HEK293 (cell line): ENCODE data around the gene MRNIP.

ENCODE experiments used
- CTCF ChIA-PET: fragments of 350-600 bp; formaldehyde crosslinking; extraction: SDS; loops from one replicate; lab custom pipeline; 2021; ENCODE audit warnings: antibody characterized with exemption; lab: Yijun Ruan, JAX
- POLR2A ChIA-PET: fragments of 300-600 bp; formaldehyde crosslinking; extraction: SDS; loops from one replicate; lab custom pipeline; 2020; ENCODE audit warnings: antibody characterized with exemption, inconsistent platforms; lab: Yijun Ruan, JAX
- H3K27ac ChIP-seq: fragments of 200-500 bp; sonication (Bioruptor generic); 2 replicates; pipeline ENCODE4 v1.5.1; 2014; ENCODE audit warnings: low read depth, low read length, control low read depth, inconsistent platforms; ENCODE audit errors: extremely low read depth
- H3K36me3 ChIP-seq, 2 experiments: fragments of 200-500 bp in 1 of 2; sonication (Bioruptor generic) in 1 of 2; 1 replicate in 1 of 2; 2 replicates in 1 of 2; pipeline ENCODE4 v1.5.1; 2014 to 2017; ENCODE audit warnings: inconsistent platforms in 2 of 2, low read length in 2 of 2; ENCODE audit not compliant: control insufficient read depth in 2 of 2, insufficient read depth in 1 of 2
- H3K4me1 ChIP-seq: fragments of 200-500 bp; sonication (Bioruptor generic); 2 replicates; pipeline ENCODE4 v1.5.1; 2014; ENCODE audit warnings: mild to moderate bottlenecking, low read length, inconsistent platforms; ENCODE audit not compliant: control insufficient read depth, insufficient read depth
- H3K4me3 ChIP-seq: 2 replicates; pipeline ENCODE4 v1.5.1; 2011; ENCODE audit warnings: low read depth, mild to moderate bottlenecking, control low read depth, low read length, moderate library complexity
- H3K9me3 ChIP-seq: fragments of 200-500 bp; sonication (Bioruptor generic); 2 replicates; pipeline ENCODE4 v1.5.1; 2014; ENCODE audit warnings: low read depth, low read length, inconsistent platforms; ENCODE audit not compliant: control insufficient read depth, insufficient read depth
- GLI2 ChIP-seq: fragments of 450-650 bp; formaldehyde crosslinking; IDR thresholded peaks from 2 replicates; pipeline ENCODE4; 2017; ENCODE audit warnings: missing biosample characterization, missing genetic modification characterization, low read depth, borderline replicate concordance
- KLF9 ChIP-seq: fragments of 450-650 bp; formaldehyde crosslinking; IDR thresholded peaks from 2 replicates; pipeline ENCODE4 v1.5.1; 2016; ENCODE audit warnings: missing biosample characterization, missing genetic modification characterization, low read depth
- PRDM10 ChIP-seq: fragments of 450-650 bp; formaldehyde crosslinking; IDR thresholded peaks from 2 replicates; pipeline ENCODE4 v1.5.1; 2016; ENCODE audit warnings: missing biosample characterization, missing genetic modification characterization
- TCF7L2 ChIP-seq: IDR thresholded peaks from 2 replicates; pipeline ENCODE4 v1.6.1; 2011; ENCODE audit warnings: low read depth, mild to moderate bottlenecking, inconsistent platforms, low read length, moderate library complexity, borderline replicate concordance
- YY2 ChIP-seq: fragments of 450-650 bp; formaldehyde crosslinking; IDR thresholded peaks from 2 replicates; pipeline ENCODE4 v1.5.1; 2016; ENCODE audit warnings: missing biosample characterization, missing genetic modification characterization
- ZNF121 ChIP-seq: fragments of 450-650 bp; formaldehyde crosslinking; IDR thresholded peaks from 2 replicates; pipeline ENCODE4 v1.5.1; 2016; ENCODE audit warnings: missing biosample characterization, missing genetic modification characterization
- ZNF133 ChIP-seq: fragments of 450-650 bp; formaldehyde crosslinking; IDR thresholded peaks from 2 replicates; pipeline ENCODE4 v1.5.1; 2016; ENCODE audit warnings: missing biosample characterization, missing genetic modification characterization
- ZNF140 ChIP-seq: fragments of 450-650 bp; formaldehyde crosslinking; IDR thresholded peaks from 2 replicates; pipeline ENCODE4 v1.5.1; 2016; ENCODE audit warnings: missing biosample characterization, missing genetic modification characterization
- ZNF175 ChIP-seq: fragments of 450-650 bp; formaldehyde crosslinking; IDR thresholded peaks from 2 replicates; pipeline ENCODE4 v1.5.1; 2016; ENCODE audit warnings: missing biosample characterization, missing genetic modification characterization
- ZNF302 ChIP-seq: fragments of 450-650 bp; formaldehyde crosslinking; IDR thresholded peaks from 2 replicates; pipeline ENCODE4 v1.5.1; 2016; ENCODE audit warnings: missing biosample characterization, missing genetic modification characterization, low read depth
- ZNF354C ChIP-seq: fragments of 450-650 bp; formaldehyde crosslinking; IDR thresholded peaks from 2 replicates; pipeline ENCODE4 v1.5.1; 2016; ENCODE audit warnings: missing biosample characterization, missing genetic modification characterization, low read depth, borderline replicate concordance
- ZNF391 ChIP-seq: fragments of 450-650 bp; formaldehyde crosslinking; IDR thresholded peaks from 2 replicates; pipeline ENCODE4 v1.5.1; 2016; ENCODE audit warnings: low read depth, missing biosample characterization, missing genetic modification characterization, borderline replicate concordance
- ZNF404 ChIP-seq: fragments of 450-650 bp; formaldehyde crosslinking; IDR thresholded peaks from 2 replicates; pipeline ENCODE4 v1.5.1; 2017; ENCODE audit warnings: missing biosample characterization, missing genetic modification characterization
- ZNF514 ChIP-seq: fragments of 450-650 bp; formaldehyde crosslinking; IDR thresholded peaks from 2 replicates; pipeline ENCODE4 v1.5.1; 2016; ENCODE audit warnings: missing biosample characterization, missing genetic modification characterization
- ZNF621 ChIP-seq: fragments of 450-650 bp; formaldehyde crosslinking; IDR thresholded peaks from 2 replicates; pipeline ENCODE4 v1.5.1; 2017; ENCODE audit warnings: missing biosample characterization, missing genetic modification characterization
- ZNF623 ChIP-seq: fragments of 450-650 bp; formaldehyde crosslinking; IDR thresholded peaks from 2 replicates; pipeline ENCODE4 v1.5.1; 2016; ENCODE audit warnings: missing biosample characterization, missing genetic modification characterization
- ZNF76 ChIP-seq: fragments of 450-650 bp; formaldehyde crosslinking; IDR thresholded peaks from 2 replicates; pipeline ENCODE4; 2016; ENCODE audit warnings: low read depth, missing biosample characterization, missing genetic modification characterization, borderline replicate concordance
- ZSCAN16 ChIP-seq: fragments of 450-650 bp; formaldehyde crosslinking; IDR thresholded peaks from 2 replicates; pipeline ENCODE4 v1.5.1; 2016; ENCODE audit warnings: missing biosample characterization, missing genetic modification characterization
- TF ChIP-seq, protein P1 (sequence below): fragments of 450-650 bp; formaldehyde crosslinking; optimal IDR thresholded peaks from 2 replicates; pipeline ENCODE3; 2016; ENCODE audit warnings: missing biosample characterization, mild to moderate bottlenecking, missing genetic modification characterization
- TF ChIP-seq, protein P2 (sequence below): fragments of 450-650 bp; formaldehyde crosslinking; IDR thresholded peaks from 2 replicates; pipeline ENCODE4 v1.5.1; 2016; ENCODE audit warnings: missing biosample characterization, missing genetic modification characterization

MRNIP gene

GRCh38 chr5:179886190-179886911 lies 27.7 kb upstream of the MRNIP start:
- POLR2A ChIA-PET = no interaction called here
- H3K9me3 ChIP-seq = no peaks in the 10 kb centered on the region; the same call in 1 of the 2 replicates
- H3K4me3 ChIP-seq = no peak overlapping the region
- no peak overlapping the region for H3K27ac ChIP-seq
- no peaks in the 10 kb centered on the region for H3K4me1 ChIP-seq
- CTCF ChIA-PET = interaction anchor here (0.6 to 0.7 kb wide), 3 partner anchors 92 to 1600 kb away, joined by 3 read pairs; no protein-coding TSS in a partner anchor
- TF ChIP-seq ZNF133 (tag by site-specific recombination) (no peak), ZNF623 (tag by site-specific recombination) (no peak), ZNF354C (tag by site-specific recombination) (no peak), ZNF621 (no peak), GLI2 (no peak), TCF7L2 (no peak), ZSCAN16 (tag by site-specific recombination) (no peak), KLF9 (tag by site-specific recombination) (no peak), ZNF302 (tag by site-specific recombination) (no peak), PRDM10 (tag by site-specific recombination) (no peak), ZNF121 (no peak), ZNF404 (tag by site-specific recombination) (no peak), ZNF175 (tag by site-specific recombination) (no peak), ZNF391 (tag by site-specific recombination) (no peak), YY2 (tag by site-specific recombination) (no peak), ZNF140 (tag by site-specific recombination) (no peak), ZNF76 (tag by site-specific recombination) (no peak), ZNF514 (tag by site-specific recombination) (no peak)
- TF ChIP-seq, protein P1, sequence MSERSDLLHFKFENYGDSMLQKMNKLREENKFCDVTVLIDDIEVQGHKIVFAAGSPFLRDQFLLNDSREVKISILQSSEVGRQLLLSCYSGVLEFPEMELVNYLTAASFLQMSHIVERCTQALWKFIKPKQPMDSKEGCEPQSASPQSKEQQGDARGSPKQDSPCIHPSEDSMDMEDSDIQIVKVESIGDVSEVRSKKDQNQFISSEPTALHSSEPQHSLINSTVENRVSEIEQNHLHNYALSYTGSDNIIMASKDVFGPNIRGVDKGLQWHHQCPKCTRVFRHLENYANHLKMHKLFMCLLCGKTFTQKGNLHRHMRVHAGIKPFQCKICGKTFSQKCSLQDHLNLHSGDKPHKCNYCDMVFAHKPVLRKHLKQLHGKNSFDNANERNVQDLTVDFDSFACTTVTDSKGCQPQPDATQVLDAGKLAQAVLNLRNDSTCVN (tag by site-specific recombination) = no peak
- TF ChIP-seq, protein P2, sequence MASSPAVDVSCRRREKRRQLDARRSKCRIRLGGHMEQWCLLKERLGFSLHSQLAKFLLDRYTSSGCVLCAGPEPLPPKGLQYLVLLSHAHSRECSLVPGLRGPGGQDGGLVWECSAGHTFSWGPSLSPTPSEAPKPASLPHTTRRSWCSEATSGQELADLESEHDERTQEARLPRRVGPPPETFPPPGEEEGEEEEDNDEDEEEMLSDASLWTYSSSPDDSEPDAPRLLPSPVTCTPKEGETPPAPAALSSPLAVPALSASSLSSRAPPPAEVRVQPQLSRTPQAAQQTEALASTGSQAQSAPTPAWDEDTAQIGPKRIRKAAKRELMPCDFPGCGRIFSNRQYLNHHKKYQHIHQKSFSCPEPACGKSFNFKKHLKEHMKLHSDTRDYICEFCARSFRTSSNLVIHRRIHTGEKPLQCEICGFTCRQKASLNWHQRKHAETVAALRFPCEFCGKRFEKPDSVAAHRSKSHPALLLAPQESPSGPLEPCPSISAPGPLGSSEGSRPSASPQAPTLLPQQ (tag by site-specific recombination) = no peak
- H3K36me3 ChIP-seq = peaks cover 35 to 95% of the 10 kb centered on the region in 2 experiments
